ENCODE data around the gene SLC29A1. TPM values are rescaled to one million over a fixed set of nuclear protein-coding genes. Genes with fewer than 3 reads are reported as not detected.

SLC29A1 gene
- total RNA-seq, 4 donors from 2014 or later: 39.7 to 83.3 (median 55.8) TPM

DNA sequence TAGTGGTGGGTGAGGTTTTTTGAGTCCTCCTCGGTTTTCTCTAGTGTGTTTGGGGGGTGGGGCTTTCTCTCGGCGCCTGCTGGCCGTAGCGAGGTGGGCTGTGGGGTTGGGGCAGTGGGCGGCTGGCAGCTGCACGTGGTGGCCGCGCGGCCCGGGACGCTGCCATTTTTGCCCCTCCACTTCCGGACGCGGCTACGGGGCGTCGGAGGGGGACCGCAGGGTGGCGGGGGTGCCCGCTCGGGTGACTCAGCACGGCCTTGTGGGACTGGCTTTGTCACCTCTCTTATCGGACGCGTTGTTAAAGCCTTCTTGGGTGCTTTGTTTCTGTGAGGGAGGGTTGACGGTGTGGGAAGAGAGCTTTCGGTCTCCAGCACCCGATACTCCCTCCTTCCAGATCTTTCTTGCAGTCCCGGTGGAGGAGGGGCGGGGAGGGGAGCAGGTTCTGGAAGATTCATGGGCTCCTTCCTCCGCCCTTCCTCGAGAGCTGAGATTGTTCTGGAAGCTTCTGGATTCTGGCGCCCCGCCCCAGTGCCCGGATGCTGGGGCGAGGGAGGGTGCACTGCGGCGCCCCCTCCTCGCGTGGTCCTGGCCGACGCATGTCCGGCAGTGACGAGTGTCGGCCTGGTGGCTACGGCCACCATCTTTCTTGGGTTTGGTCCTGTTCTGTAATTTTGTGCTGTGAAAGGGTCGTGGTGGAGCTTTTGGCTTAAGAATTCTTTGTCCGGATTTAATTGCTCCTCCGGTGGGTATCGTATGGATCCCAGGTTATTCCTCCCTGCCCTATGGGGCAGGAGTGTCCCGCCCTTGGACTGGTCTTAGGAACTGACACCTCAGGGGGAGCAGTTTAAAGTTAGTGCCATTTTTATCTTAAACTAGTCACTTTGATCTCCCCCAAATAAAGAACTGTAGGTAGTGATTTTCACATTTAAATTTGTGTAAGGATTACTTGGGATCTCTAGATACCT, 24.2 kb downstream of the SLC29A1 start:
- H3K27ac ChIP-seq: peak overlapping the region; percentile 98 to 100 (median 100)
- WGBS, 2 donors: 0 to 1% methylated on average over 32 to 43 of the region's 52 CpGs
- intact Hi-C loops (cut with DNase I): no loop called here
- DNase-seq: peak; percentile 76 to 79
- peaks cover 8 to 26% of the 10 kb centered on the region in 2 donors for H3K4me1 ChIP-seq
- H3K9me3 ChIP-seq: no peaks in the 10 kb centered on the region
- H3K27me3 ChIP-seq: no peaks in the 10 kb centered on the region
- peak in 1 of 2 donors; percentile 30 for TF ChIP-seq POLR2A (IDR thresholded peaks at IDR 0.05)
- TF ChIP-seq, protein P1, sequence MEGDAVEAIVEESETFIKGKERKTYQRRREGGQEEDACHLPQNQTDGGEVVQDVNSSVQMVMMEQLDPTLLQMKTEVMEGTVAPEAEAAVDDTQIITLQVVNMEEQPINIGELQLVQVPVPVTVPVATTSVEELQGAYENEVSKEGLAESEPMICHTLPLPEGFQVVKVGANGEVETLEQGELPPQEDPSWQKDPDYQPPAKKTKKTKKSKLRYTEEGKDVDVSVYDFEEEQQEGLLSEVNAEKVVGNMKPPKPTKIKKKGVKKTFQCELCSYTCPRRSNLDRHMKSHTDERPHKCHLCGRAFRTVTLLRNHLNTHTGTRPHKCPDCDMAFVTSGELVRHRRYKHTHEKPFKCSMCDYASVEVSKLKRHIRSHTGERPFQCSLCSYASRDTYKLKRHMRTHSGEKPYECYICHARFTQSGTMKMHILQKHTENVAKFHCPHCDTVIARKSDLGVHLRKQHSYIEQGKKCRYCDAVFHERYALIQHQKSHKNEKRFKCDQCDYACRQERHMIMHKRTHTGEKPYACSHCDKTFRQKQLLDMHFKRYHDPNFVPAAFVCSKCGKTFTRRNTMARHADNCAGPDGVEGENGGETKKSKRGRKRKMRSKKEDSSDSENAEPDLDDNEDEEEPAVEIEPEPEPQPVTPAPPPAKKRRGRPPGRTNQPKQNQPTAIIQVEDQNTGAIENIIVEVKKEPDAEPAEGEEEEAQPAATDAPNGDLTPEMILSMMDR (IDR thresholded peaks at IDR 0.05): no peak
- H3K4me3 ChIP-seq (replicated peaks in 1 of 3): peak overlapping the region; percentile 37 to 76 (median 54)
- peaks cover 35 to 41% of the 10 kb centered on the region in 2 donors for H3K36me3 ChIP-seq

DNA sequence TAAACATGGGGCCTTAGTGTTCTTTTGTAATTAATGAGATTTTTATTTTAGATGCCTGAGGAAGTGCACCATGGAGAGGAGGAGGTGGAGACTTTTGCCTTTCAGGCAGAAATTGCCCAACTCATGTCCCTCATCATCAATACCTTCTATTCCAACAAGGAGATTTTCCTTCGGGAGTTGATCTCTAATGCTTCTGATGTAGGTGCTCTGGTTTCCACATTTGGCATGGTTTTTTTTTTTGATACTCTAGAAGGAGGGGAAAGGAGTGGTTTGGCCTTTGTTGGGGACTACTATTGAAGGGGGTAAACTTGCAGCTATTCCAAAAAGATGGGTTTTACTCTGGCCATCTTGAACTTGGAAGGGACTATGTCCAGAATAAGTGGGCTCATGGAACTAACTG, 25.2 kb downstream of the SLC29A1 start:
- Histone ChIP-seq H3K9me3 (no peaks in the 10 kb centered on the region), H3K27ac (peak overlapping the region in 2 of 3 donors; percentile 100), H3K4me3 (replicated peaks in 1 of 3) (peak overlapping the region in 1 of 3 donors; percentile 76), H3K27me3 (no peaks in the 10 kb centered on the region), H3K4me1 (peaks cover 8 to 26% of the 10 kb centered on the region in 2 donors), H3K36me3 (peaks cover 45 to 51% of the 10 kb centered on the region in 2 donors)
- TF ChIP-seq POLR2A (IDR thresholded peaks at IDR 0.05): no peak
- TF ChIP-seq, protein P1 (IDR thresholded peaks at IDR 0.05): no peak
- 21 to 41% methylated on average over 1 of the region's 1 CpG for WGBS, 2 donors
- DNase-seq: no peak
- intact Hi-C loops (cut with DNase I): no loop called here

DNA sequence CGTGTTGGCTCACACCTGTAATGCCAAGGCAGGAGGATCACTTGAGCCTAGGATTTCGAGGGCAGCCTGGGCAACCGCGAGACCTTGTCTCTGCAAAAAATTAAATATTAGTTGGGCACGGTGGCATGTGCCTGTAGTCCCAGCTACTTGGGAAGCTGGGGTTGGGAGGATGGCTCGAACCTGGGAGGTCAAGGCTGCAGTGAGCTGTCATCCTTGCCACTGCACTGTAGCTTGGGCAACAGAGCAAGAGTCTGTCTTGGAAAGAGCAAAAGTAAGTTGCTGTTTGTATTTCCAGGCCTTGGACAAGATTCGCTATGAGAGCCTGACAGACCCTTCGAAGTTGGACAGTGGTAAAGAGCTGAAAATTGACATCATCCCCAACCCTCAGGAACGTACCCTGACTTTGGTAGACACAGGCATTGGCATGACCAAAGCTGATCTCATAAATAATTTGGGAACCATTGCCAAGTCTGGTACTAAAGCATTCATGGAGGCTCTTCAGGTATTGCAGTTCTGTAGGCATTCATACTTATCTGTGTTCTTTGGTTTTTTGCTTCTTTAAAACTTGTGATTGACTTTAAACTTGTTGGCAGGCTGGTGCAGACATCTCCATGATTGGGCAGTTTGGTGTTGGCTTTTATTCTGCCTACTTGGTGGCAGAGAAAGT, 25.8 kb downstream of the SLC29A1 start:
- no peak for TF ChIP-seq POLR2A (IDR thresholded peaks at IDR 0.05)
- TF ChIP-seq, protein P1 (IDR thresholded peaks at IDR 0.05): no peak
- DNase-seq: no peak
- no peaks in the 10 kb centered on the region for H3K27me3 ChIP-seq
- no peaks in the 10 kb centered on the region for H3K9me3 ChIP-seq
- WGBS, 2 donors: 76 to 81% methylated on average over 9 of the region's 9 CpGs
- H3K4me1 ChIP-seq: peaks cover 8 to 26% of the 10 kb centered on the region in 2 donors
- intact Hi-C loops (cut with DNase I): no loop called here
- H3K36me3 ChIP-seq: peaks cover 51 to 57% of the 10 kb centered on the region in 2 donors
- no peak overlapping the region for H3K4me3 ChIP-seq (replicated peaks in 1 of 3)
- peak overlapping the region in 1 of 3 donors; percentile 100 for H3K27ac ChIP-seq

DNA sequence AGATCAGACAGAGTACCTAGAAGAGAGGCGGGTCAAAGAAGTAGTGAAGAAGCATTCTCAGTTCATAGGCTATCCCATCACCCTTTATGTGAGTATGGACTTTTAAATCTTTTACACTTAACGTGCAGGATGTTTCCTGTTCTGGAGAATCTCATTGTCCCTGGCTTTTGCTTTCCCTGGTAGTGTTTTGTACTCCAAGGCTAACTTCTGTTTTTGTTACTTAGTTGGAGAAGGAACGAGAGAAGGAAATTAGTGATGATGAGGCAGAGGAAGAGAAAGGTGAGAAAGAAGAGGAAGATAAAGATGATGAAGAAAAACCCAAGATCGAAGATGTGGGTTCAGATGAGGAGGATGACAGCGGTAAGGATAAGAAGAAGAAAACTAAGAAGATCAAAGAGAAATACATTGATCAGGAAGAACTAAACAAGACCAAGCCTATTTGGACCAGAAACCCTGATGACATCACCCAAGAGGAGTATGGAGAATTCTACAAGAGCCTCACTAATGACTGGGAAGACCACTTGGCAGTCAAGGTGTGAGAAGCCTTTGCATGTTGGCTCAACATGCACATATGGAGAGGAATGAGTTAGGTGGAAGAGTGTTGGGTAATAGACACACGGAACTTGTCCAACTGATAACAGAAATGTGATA, 26.8 kb downstream of the SLC29A1 start:
- H3K4me1 ChIP-seq: peaks cover 8 to 26% of the 10 kb centered on the region in 2 donors
- H3K36me3 ChIP-seq: peaks cover 61 to 66% of the 10 kb centered on the region in 2 donors
- no peaks in the 10 kb centered on the region for H3K27me3 ChIP-seq
- DNase-seq: no peak
- WGBS, 2 donors: 83 to 85% methylated on average over 6 of the region's 6 CpGs
- H3K27ac ChIP-seq: no peak overlapping the region
- intact Hi-C loops (cut with DNase I): no loop called here
- H3K4me3 ChIP-seq (replicated peaks in 1 of 3): no peak overlapping the region
- no peak for TF ChIP-seq POLR2A (IDR thresholded peaks at IDR 0.05)
- TF ChIP-seq, protein P1 (IDR thresholded peaks at IDR 0.05): no peak
- no peaks in the 10 kb centered on the region for H3K9me3 ChIP-seq
